Immature natural killer cell (primary cell): ENCODE measurements around the gene XPNPEP2. TPM values are rescaled to one million over a fixed set of nuclear protein-coding genes. Genes with fewer than 3 reads are reported as not detected.
A peak's percentile ranks its signal among the peaks of the same experiment; 100 is the strongest.

Experiments
- DNase-seq, 3 donors: peaks; one replicate each; pipeline ENCODE4 v3.0.0; 2022; ENCODE audit warnings: mixed read lengths in 1 of 3
- H3K27ac Mint-ChIP-seq, 6 donors: one replicate each; pipeline ENCODE4 v1.8.0; 2020; ENCODE audit warnings: mixed read lengths in 6 of 6, mild to moderate bottlenecking in 5 of 6, inconsistent platforms in 4 of 6, moderate library complexity in 3 of 6
- H3K27me3 Mint-ChIP-seq, 3 donors: one replicate each; pipeline ENCODE4 v1.8.0; 2020 to 2021; ENCODE audit warnings: low read depth in 3 of 3, mild to moderate bottlenecking in 3 of 3, mixed read lengths in 3 of 3, moderate library complexity in 3 of 3, inconsistent platforms in 1 of 3
- H3K36me3 Mint-ChIP-seq, 3 donors: one replicate each; pipeline ENCODE4 v1.8.0; 2020; ENCODE audit warnings: mixed read lengths in 3 of 3, inconsistent platforms in 2 of 3, mild to moderate bottlenecking in 2 of 3
- H3K4me1 Mint-ChIP-seq, 2 donors: one replicate each; pipeline ENCODE4 v1.8.0; 2020; ENCODE audit warnings: inconsistent platforms in 2 of 2, mild to moderate bottlenecking in 2 of 2, mixed read lengths in 2 of 2, moderate library complexity in 1 of 2
- H3K4me3 Mint-ChIP-seq, 5 donors: one replicate each; pipeline ENCODE4 v1.8.0; 2020; ENCODE audit warnings: mild to moderate bottlenecking in 5 of 5, mixed read lengths in 5 of 5, inconsistent platforms in 3 of 5, moderate library complexity in 3 of 5
- H3K9me3 Mint-ChIP-seq, 6 donors: one replicate each; pipeline ENCODE4 v1.8.0; 2020; ENCODE audit warnings: mild to moderate bottlenecking in 6 of 6, mixed read lengths in 6 of 6, inconsistent platforms in 4 of 6, moderate library complexity in 3 of 6
- polyA plus RNA-seq, 3 donors: library from polyadenylated mRNA; unstranded; fragments of 300-500 nt; fragmentation: Illumina TruSeq; gene quantifications; one replicate each; pipeline ENCODE4 v1.2.3, GENCODE V29; 2021

Gene XPNPEP2
- polyA plus RNA-seq, 3 donors from 2014 or later = 0.60 to 2.9 (median 2.7) TPM

DNA sequence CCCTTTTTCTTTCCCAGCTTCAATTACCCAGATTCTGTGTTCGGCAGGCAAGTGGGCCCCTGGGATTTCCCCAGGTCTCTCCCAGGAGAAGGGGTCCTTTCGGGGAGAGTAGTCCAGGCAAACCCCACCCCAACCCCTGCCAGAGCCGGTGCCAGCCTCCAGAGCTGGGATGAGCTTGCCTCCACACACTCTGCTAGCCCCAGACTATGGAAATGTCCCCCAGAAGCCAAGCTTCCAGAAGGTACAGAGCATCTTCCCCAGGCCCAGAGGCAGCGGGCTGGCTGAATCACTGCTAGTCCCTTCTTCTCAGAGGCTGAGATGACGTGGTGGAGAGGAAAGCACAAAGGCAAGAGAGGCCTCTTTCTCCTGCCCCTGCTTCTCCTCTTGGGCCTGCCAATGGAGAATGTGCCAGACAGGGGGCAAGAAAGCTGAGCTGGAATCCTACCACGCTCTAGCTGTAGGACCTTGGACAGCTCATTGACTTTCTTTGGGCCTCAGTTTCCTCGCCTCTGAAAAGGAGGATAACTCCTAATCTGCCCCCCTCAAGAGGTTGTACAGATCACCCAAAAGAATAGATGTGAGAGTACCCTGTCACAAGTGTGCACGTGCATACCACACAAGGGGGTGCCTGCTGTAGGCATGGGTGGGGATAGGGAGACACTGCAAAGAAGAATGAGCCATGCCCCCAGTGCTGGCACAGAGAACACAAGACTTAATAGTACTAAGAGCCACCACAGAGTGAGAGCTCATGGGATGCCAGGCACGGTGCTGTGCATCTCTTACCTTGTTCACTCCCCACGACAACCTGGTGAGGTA lies 43.1 kb downstream of the XPNPEP2 start:
- Mint-ChIP-seq H3K9me3 (no peaks in the 10 kb centered on the region), H3K27me3 (peaks cover 15 to 37% (median 30%) of the 10 kb centered on the region in 3 donors), H3K27ac (peak overlapping the region; percentile 89 to 100 (median 96)), H3K36me3 (peaks cover 34 to 53% (median 44%) of the 10 kb centered on the region in 3 donors), H3K4me1 (peaks cover 86 to 88% of the 10 kb centered on the region in 2 donors), H3K4me3 (peak overlapping the region; percentile 93 to 97 (median 93))
- no peak for DNase-seq

DNA sequence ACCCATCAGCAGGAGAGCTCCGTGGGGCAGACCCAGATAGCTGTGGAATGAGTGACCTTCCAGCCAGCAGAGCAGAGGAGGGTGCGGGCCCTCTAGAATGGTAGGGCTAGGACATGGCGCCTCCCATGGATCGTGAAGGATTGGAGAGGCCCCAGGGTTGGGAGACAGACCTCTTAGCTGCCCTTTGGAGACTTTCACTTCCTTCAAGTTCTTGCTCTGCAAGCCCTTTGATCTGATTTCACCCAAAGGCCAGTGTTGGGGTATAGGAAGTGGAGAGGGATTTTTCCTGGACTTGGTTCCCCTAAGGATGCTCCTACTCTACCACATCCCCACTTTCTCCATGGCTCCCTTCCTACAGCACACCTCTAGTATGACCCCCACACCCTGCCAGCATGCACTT lies 43.9 kb downstream of the XPNPEP2 start:
- peak overlapping the region; percentile 93 to 97 (median 93) for H3K4me3 Mint-ChIP-seq
- H3K27me3 Mint-ChIP-seq = peaks cover 13 to 35% (median 25%) of the 10 kb centered on the region in 3 donors
- DNase-seq = no peak
- peaks cover 86 to 88% of the 10 kb centered on the region in 2 donors for H3K4me1 Mint-ChIP-seq
- peak overlapping the region; percentile 89 to 100 (median 96) for H3K27ac Mint-ChIP-seq
- H3K36me3 Mint-ChIP-seq = peaks cover 42 to 59% (median 51%) of the 10 kb centered on the region in 3 donors
- no peaks in the 10 kb centered on the region for H3K9me3 Mint-ChIP-seq

DNA sequence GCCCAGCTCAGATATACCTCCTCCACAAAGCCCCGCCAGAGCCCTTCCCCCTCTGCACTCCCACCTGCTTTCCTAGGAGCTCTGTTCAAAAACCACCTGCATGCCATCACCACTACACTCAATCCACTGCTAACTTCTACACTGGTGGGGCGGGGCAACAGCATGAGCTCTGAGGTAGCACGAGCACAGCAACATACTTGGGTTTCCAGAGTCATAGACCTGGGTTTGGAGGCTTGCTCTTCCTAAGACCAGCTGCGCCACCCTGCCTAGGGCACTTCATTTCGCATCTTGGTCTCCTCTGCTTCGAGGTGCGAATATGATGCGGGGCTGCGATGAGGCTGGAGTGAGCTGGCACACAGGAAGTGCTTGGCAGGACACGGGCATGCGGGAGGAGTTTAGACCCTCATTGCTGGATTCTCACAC lies 44.5 kb downstream of the XPNPEP2 start:
- peak overlapping the region; percentile 93 to 97 (median 93) for H3K4me3 Mint-ChIP-seq
- peak overlapping the region; percentile 89 to 100 (median 96) for H3K27ac Mint-ChIP-seq
- peak in 1 of 3 donors; percentile 33 for DNase-seq
- H3K27me3 Mint-ChIP-seq = peaks cover 13 to 35% (median 24%) of the 10 kb centered on the region in 3 donors
- H3K4me1 Mint-ChIP-seq = peaks cover 85 to 86% of the 10 kb centered on the region in 2 donors
- no peaks in the 10 kb centered on the region for H3K9me3 Mint-ChIP-seq
- peaks cover 42 to 60% (median 51%) of the 10 kb centered on the region in 3 donors for H3K36me3 Mint-ChIP-seq

DNA sequence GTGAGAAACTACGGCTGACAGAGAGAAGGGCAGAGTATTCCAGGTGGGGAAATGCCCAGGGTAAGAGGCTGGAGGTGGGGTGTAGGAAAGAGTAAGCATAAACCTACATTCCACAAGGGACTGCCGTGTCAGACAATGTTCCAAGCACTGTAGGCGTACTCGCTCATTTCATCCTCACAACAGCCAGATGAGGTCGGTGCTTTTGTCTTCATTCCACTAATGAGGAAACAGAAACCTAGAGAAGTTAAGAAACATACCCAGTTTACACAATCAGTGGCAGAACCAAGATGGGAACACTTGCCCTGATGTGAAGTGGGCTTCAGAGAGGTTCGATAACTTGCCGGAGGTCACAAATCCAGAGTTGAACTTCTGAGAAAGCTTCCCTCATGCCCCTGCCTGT lies 45.6 kb downstream of the XPNPEP2 start:
- peaks cover 85 to 86% of the 10 kb centered on the region in 2 donors for H3K4me1 Mint-ChIP-seq
- peak overlapping the region; percentile 89 to 100 (median 96) for H3K27ac Mint-ChIP-seq
- no peaks in the 10 kb centered on the region for H3K9me3 Mint-ChIP-seq
- peaks cover 13 to 30% (median 21%) of the 10 kb centered on the region in 3 donors for H3K27me3 Mint-ChIP-seq
- no peak for DNase-seq
- peak overlapping the region; percentile 93 to 97 (median 93) for H3K4me3 Mint-ChIP-seq
- peaks cover 46 to 70% (median 51%) of the 10 kb centered on the region in 3 donors for H3K36me3 Mint-ChIP-seq

DNA sequence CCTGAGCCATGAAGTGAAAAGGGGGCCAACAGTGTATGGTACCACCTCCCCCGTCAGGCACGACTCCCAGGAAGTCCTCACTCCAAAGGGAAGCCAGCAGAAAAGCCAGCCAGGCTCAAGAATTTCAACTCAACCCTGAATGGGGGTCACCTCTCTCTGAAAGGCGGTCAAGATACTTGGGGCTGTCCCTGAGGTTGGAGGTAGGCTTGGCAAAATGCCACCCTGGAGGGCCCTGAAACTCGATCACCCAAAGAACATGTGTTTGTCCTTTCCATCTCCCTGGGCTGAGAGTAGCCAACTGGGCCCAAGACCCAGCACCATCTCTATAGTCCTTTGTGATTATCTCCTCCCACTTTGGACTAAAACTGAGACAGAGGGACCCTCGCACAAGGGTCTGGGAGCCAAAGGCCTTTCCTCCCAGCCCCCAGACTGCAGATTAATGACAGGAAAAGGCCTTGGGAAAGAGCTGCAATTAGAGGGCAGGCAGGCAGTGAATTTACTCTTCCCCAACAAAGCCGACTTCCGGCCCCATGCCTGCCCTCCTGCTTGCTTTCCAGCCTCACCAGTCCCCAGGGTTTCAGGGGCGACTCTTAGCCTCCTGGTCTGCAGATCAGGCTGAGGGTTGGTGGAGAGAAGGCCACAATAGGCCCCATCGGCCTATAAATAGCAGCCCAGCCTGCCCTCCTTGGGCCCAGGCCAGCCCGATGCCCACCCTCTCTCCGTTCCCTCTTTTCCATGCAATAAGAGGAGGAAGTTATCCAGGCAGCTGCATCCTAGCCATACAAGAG lies 46.6 kb downstream of the XPNPEP2 start:
- Mint-ChIP-seq H3K27me3 (peaks cover 9 to 22% (median 14%) of the 10 kb centered on the region in 3 donors), H3K4me3 (peak overlapping the region; percentile 73 to 88 (median 78)), H3K9me3 (no peaks in the 10 kb centered on the region), H3K36me3 (peaks cover 42 to 69% (median 51%) of the 10 kb centered on the region in 3 donors), H3K4me1 (peaks cover 85 to 86% of the 10 kb centered on the region in 2 donors), H3K27ac (peak overlapping the region; percentile 83 to 100 (median 92))
- DNase-seq = no peak

DNA sequence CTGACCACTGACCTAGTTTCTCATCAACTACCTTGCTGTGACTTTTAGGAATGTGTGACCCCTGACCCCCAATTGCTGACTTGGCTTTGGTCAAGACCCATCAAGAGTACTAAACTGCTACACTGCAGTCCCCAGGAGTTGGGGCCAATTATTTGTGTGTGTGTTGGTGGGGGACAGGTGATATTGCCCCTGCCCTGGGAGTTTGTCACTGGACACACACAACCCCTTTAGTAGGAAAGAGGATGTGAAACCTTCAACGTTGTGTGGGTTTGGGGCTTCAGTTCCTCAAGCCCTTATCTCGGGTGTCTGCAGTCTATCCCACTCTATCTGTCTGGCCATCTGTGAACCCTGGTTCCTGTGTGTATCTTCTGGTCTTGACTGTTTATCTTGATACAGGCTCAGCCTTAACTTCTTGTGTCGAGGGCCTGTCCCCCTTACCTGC lies 47.5 kb downstream of the XPNPEP2 start:
- peaks cover 42 to 68% (median 50%) of the 10 kb centered on the region in 3 donors for H3K36me3 Mint-ChIP-seq

DNA sequence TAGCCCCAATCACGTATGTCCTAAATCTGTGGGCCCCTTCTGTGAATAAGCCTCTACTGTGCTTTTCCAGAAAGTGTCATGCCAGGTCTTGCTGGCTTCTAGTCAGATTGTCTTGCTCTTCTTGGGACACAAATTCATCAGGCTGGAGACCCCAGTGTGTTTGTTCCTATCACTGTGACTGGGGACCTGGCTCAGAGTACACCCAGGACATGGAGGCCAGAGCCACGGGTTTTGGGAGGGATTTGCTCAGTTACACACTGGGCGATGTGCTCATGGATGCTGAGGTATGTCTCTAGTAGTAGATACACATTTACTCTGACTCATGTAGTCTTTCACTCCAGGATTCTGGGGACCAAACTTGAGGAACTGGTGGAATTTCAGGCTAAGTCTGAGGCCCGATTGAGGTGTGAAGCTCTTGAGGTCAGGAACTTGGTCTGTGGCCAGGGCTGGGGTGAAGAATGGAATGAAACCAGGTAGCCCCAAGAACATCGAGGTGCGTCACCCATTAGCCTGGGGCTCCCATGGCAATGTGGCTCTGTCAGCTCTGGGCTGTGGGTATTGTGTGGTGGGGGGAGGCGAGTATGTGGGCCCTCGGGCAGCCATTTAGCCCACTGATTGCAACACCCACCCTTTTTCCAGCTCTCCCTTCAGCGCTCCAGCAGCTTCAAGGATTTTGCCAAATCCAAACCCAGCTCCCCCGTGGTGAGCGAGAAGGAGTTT lies 48.7 kb downstream of the XPNPEP2 start:
- Mint-ChIP-seq H3K27me3 (peaks cover 3 to 11% (median 5%) of the 10 kb centered on the region in 3 donors), H3K9me3 (no peaks in the 10 kb centered on the region), H3K4me3 (peak overlapping the region; percentile 71 to 84 (median 75)), H3K27ac (peak overlapping the region; percentile 89 to 100 (median 94)), H3K4me1 (peaks cover 72 to 81% of the 10 kb centered on the region in 2 donors), H3K36me3 (peaks cover 39 to 63% (median 45%) of the 10 kb centered on the region in 3 donors)
- DNase-seq = peak; percentile 42 to 54 (median 44)

More for the DNA sequence above, 47.5 kb downstream of the XPNPEP2 start:
- Mint-ChIP-seq H3K4me3 (peak overlapping the region; percentile 73 to 88 (median 78)), H3K4me1 (peaks cover 83 to 87% of the 10 kb centered on the region in 2 donors), H3K27ac (peak overlapping the region; percentile 83 to 100 (median 92)), H3K27me3 (peaks cover 8 to 15% (median 10%) of the 10 kb centered on the region in 3 donors), H3K9me3 (no peaks in the 10 kb centered on the region)
- DNase-seq = no peak

DNA sequence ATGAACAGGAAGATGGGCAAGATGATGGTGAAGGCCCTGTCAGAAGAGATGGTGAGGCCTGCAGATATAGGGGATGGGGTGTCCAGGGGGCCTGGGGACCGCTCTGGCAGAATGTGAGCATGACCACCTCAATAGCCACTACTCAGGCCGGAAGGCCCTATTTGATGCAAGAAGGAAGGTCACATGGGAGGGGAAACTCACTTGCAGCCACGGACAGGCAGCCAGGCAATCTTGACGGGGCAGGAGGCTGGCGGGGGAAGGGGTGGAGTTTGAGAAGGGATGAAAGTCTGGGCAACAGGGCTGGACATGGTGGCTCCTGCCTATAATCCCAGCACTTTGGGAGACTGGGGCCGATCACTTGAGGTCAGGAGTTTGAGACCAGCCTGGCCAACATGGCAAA lies 49.7 kb downstream of the XPNPEP2 start:
- Mint-ChIP-seq H3K36me3 (peaks cover 31 to 55% (median 41%) of the 10 kb centered on the region in 3 donors), H3K27ac (peak overlapping the region; percentile 77 to 91 (median 86)), H3K4me1 (peaks cover 66 to 71% of the 10 kb centered on the region in 2 donors), H3K9me3 (no peaks in the 10 kb centered on the region), H3K27me3 (peaks cover under 1 to 11% (median 2%) of the 10 kb centered on the region in 3 donors), H3K4me3 (peak overlapping the region in 4 of 5 donors; percentile 26 to 60 (median 54))
- DNase-seq = no peak

DNA sequence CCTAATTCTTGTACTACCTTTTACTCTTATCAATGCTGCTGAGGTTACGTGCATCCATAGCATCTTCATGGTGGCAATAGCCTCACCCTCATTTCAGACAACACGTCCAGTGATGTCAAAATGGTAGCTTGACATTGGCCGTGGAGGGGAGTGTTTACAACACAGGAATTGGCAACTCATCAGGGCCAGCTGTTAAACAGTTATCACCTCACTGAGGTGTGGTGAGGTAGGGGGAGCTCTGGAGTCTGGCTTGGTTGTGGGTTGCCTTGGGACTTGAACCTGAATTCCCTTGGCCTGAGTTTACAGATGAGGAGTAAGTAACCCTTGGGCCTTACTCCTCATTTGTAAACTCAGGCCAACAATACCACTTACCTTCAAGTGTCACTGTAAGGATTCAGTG lies 51.4 kb downstream of the XPNPEP2 start:
- no peak for DNase-seq
- Mint-ChIP-seq H3K4me1 (peaks cover 54 to 56% of the 10 kb centered on the region in 2 donors), H3K27ac (peak overlapping the region; percentile 82 to 94 (median 88)), H3K4me3 (peak overlapping the region in 2 of 5 donors; percentile 40 to 60), H3K27me3 (peaks cover 0 to 11% (median 2%) of the 10 kb centered on the region in 3 donors), H3K9me3 (no peaks in the 10 kb centered on the region), H3K36me3 (peaks cover 21 to 46% (median 32%) of the 10 kb centered on the region in 3 donors)

DNA sequence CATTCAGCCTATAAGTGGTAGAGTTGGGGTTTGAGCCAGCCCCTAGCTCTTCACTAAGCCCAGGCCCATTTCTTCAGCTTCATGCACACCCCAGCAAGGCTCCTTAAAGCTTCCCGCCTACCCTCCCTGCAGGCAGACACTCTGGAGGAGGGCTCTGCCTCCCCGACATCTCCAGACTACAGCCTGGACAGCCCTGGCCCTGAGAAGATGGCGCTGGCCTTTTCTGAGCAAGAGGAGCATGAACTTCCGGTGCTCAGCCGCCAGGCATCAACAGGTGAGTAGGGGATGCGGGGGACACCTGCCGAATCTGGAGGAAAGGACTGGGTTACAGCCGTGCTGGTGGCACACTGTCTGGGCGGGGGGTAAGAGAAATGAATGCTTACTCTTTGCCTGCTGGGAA lies 52.0 kb downstream of the XPNPEP2 start:
- Mint-ChIP-seq H3K4me1 (peaks cover 48 to 49% of the 10 kb centered on the region in 2 donors), H3K27me3 (peaks cover 0 to 11% (median 2%) of the 10 kb centered on the region in 3 donors), H3K27ac (peak overlapping the region in 5 of 6 donors; percentile 61 to 94 (median 88)), H3K4me3 (no peak overlapping the region), H3K9me3 (no peaks in the 10 kb centered on the region), H3K36me3 (peaks cover 17 to 43% (median 26%) of the 10 kb centered on the region in 3 donors)
- DNase-seq = no peak

DNA sequence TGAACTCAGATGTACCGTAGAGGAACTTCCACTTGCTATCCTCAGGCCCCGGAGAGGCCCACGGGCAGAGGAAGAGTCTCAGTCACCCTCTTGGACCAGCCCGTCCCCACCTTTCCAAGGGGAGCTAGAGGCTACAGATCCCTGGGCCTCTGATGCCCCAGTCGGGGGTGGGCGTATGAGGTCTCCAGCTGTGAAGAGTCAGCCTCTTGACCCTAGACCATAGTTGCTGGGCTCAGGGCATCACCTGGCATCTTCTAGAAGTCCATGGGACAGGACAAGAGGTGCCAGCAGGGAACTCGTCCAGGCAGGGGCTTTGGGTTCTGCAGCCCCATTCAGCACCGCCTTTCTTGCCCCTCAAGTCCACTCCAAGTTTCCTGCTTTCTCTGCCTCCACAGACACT lies 52.6 kb downstream of the XPNPEP2 start:
- H3K9me3 Mint-ChIP-seq = no peaks in the 10 kb centered on the region
- DNase-seq = no peak
- peaks cover 44 to 47% of the 10 kb centered on the region in 2 donors for H3K4me1 Mint-ChIP-seq
- H3K36me3 Mint-ChIP-seq = peaks cover 14 to 43% (median 20%) of the 10 kb centered on the region in 3 donors
- H3K4me3 Mint-ChIP-seq = no peak overlapping the region
- H3K27ac Mint-ChIP-seq = peak overlapping the region in 4 of 6 donors; percentile 61 to 94 (median 72)
- peaks cover 0 to 11% (median 2%) of the 10 kb centered on the region in 3 donors for H3K27me3 Mint-ChIP-seq

DNA sequence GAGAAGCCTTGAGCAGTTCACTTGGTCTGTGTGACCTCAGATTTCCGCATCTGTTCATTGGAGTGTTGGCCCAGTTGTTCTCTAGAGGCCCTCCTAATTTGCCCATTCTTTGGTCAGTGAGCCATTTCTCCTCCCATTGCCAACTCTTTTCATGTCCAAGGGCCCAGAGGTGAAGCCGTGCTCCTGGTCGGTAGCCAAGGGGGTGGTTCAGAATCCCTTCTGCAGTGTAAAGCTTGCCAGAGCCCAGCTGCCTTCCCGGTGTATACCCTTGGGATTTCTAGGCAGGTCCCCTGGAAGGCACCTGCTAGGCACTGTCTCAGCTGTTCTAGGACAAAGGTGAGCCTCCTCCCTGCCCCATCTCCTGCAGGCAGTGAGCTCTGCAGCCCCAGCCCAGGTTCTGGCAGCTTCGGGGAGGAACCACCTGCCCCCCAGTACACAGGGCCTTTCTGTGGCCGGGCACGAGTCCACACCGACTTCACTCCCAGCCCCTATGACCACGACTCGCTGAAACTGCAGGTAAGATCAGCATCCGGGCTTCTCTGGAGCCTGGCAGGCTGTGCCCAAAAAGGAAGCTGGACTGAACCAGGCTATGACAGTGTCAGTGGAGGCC lies 53.3 kb downstream of the XPNPEP2 start:
- H3K9me3 Mint-ChIP-seq = no peaks in the 10 kb centered on the region
- peaks cover 11 to 40% (median 16%) of the 10 kb centered on the region in 3 donors for H3K36me3 Mint-ChIP-seq
- no peak for DNase-seq
- peak overlapping the region in 4 of 6 donors; percentile 40 to 80 (median 67) for H3K27ac Mint-ChIP-seq
- peaks cover 39% of the 10 kb centered on the region in 2 donors for H3K4me1 Mint-ChIP-seq
- H3K27me3 Mint-ChIP-seq = peaks cover 0 to 9% (median 2%) of the 10 kb centered on the region in 3 donors
- H3K4me3 Mint-ChIP-seq = no peak overlapping the region
